Vagina (tissue), 2 donors: ENCODE data around the gene SRPK3. TPM values are rescaled to one million over a fixed set of nuclear protein-coding genes. Genes with fewer than 3 reads are reported as not detected.

ENCODE experiments used
- DNase-seq, 2 donors: peaks; one replicate each; pipeline ENCODE4 v3.0.0-alpha.2; 2017; ENCODE audit errors: extremely low spot score in 2 of 2
- H3K27ac ChIP-seq: fragments of 200-600 bp; sonication (generic); one replicate; pipeline ENCODE4 v1.5.1; 2019
- H3K27me3 ChIP-seq: fragments of 200-600 bp; sonication (generic); one replicate; pipeline ENCODE4 v1.5.1; 2019
- H3K36me3 ChIP-seq, 2 donors: fragments of 200-600 bp; sonication (generic); one replicate each; pipeline ENCODE4 v1.5.1; 2017 to 2019
- H3K4me1 ChIP-seq: fragments of 200-600 bp; sonication (generic); one replicate; pipeline ENCODE4 v1.5.1; 2019
- H3K4me3 ChIP-seq, 2 donors: fragments of 200-600 bp; sonication (generic); 1 replicate in 1 of 2; 2 replicates in 1 of 2; pipeline ENCODE4 v1.5.1; 2016 to 2019
- H3K9me3 ChIP-seq: fragments of 200-600 bp; sonication (generic); one replicate; pipeline ENCODE4 v1.5.1; 2019
- CTCF ChIP-seq, 3 experiments: fragments of 450-650 bp in 2 of 3; fragments of 200-600 bp in 1 of 3; sonication (generic) in 1 of 3; IDR thresholded peaks; one replicate each; pipeline ENCODE4 v1.5.1; 2017 to 2019; ENCODE audit warnings: antibody characterized with exemption in 3 of 3, mild to moderate bottlenecking in 2 of 3, moderate library complexity in 2 of 3
- POLR2A ChIP-seq, 2 donors: fragments of 450-650 bp; IDR thresholded peaks; one replicate each; pipeline ENCODE4 v1.6.1; 2017; ENCODE audit warnings: antibody characterized with exemption in 2 of 2, mild to moderate bottlenecking in 2 of 2, moderate library complexity in 2 of 2
- POLR2AphosphoS5 ChIP-seq, 2 donors: sonication (generic); formaldehyde crosslinking; IDR thresholded peaks; one replicate each; pipeline ENCODE4 v1.9.0; 2017; ENCODE audit warnings: antibody characterized with exemption in 2 of 2, mild to moderate bottlenecking in 2 of 2, low read depth in 1 of 2; ENCODE audit not compliant: insufficient read depth in 1 of 2
- intact Hi-C: fragments of 100-400 bp; cut with DNase I; formaldehyde crosslinking; loops from one replicate; pipeline ENCODE4 v1.15.1; 2023
- total RNA-seq: library from RNA; depleted of rRNA; stranded (reverse); fragments of >200 nt; gene quantifications from one replicate; pipeline ENCODE4 v1.2.3, GENCODE V29; 2016

Gene SRPK3
- total RNA-seq, result 0.25 TPM

- TF ChIP-seq POLR2A (IDR thresholded peaks at IDR 0.05), result no peak
- TF ChIP-seq CTCF (IDR thresholded peaks at IDR 0.05), result no peak
- peak in 1 of 2 donors; percentile 6 for TF ChIP-seq POLR2AphosphoS5 (IDR thresholded peaks at IDR 0.05; ENCODE audit: insufficient read depth in 1 of 2, low read depth in 1 of 2)
- Histone ChIP-seq H3K9me3 (no peaks in the 10 kb centered on the region), H3K4me3 (peak within 1 kb of the TSS; percentile 3 to 23), H3K27ac (no peak within 1 kb of the TSS), H3K36me3 (peaks cover 0 to 3% of the 10 kb centered on the region in 2 donors), H3K4me1 (peaks cover 18% of the 10 kb centered on the region), H3K27me3 (no peaks in the 10 kb centered on the region)
- no peak for DNase-seq
- intact Hi-C loops, result loop anchor here (10.0 kb wide), 1 partner anchor 144 kb away; the partner anchor contains the start of gene ARHGAP4
These were observed at the start of gene SRPK3 for GRCh38 chrX:153780678-153781427. Gene SRPK3 (plus strand): TSS chrX:153781041. CDS start chrX:153781087, 46 bp downstream.

- Histone ChIP-seq H3K27me3 (no peaks in the 10 kb centered on the region), H3K4me3 (no peak overlapping the region), H3K27ac (no peak overlapping the region), H3K4me1 (peaks cover 20% of the 10 kb centered on the region), H3K9me3 (no peaks in the 10 kb centered on the region), H3K36me3 (no peaks in the 10 kb centered on the region)
- intact Hi-C loops, result no loop called here
- TF ChIP-seq POLR2A (IDR thresholded peaks at IDR 0.05) (no peak), POLR2AphosphoS5 (IDR thresholded peaks at IDR 0.05; ENCODE audit: insufficient read depth in 1 of 2, low read depth in 1 of 2) (no peak), CTCF (IDR thresholded peaks at IDR 0.05) (no peak)
- no peak for DNase-seq
These were observed 49.6 kb upstream of the SRPK3 start for GRCh38 chrX:153731117-153731844.

- peaks cover 14% of the 10 kb centered on the region for H3K4me1 ChIP-seq
- H3K9me3 ChIP-seq, result no peaks in the 10 kb centered on the region
- no peaks in the 10 kb centered on the region for H3K27me3 ChIP-seq
- no peak for DNase-seq
- intact Hi-C loops, result no loop called here
- no peaks in the 10 kb centered on the region for H3K36me3 ChIP-seq
- H3K27ac ChIP-seq, result no peak overlapping the region
- TF ChIP-seq POLR2AphosphoS5 (IDR thresholded peaks at IDR 0.05; ENCODE audit: insufficient read depth in 1 of 2, low read depth in 1 of 2), result no peak
- no peak overlapping the region for H3K4me3 ChIP-seq
These were observed 49.0 kb upstream of the SRPK3 start for GRCh38 chrX:153731845-153732215.

GRCh38 chrX:153732401-153732800 is 48.4 kb upstream of the SRPK3 start:
- Histone ChIP-seq H3K4me3 (no peak overlapping the region), H3K27ac (no peak overlapping the region)
- intact Hi-C loops, result no loop called here

More at GRCh38 chrX:153732401-153732800, 48.4 kb upstream of the SRPK3 start:
- Histone ChIP-seq H3K36me3 (no peaks in the 10 kb centered on the region), H3K4me1 (peaks cover 8% of the 10 kb centered on the region), H3K9me3 (no peaks in the 10 kb centered on the region), H3K27me3 (no peaks in the 10 kb centered on the region)
- no peak for TF ChIP-seq POLR2AphosphoS5 (IDR thresholded peaks at IDR 0.05; ENCODE audit: insufficient read depth in 1 of 2, low read depth in 1 of 2)
- no peak for TF ChIP-seq CTCF (IDR thresholded peaks at IDR 0.05)
- TF ChIP-seq POLR2A (IDR thresholded peaks at IDR 0.05), result no peak
- DNase-seq, result no peak
